SU-DHL-6 (cell line): ENCODE measurements around the gene SLC8B1.

Experiments used
- EZH2phosphoT487 ChIP-seq: fragments of 200-600 bp; sonication (generic), shearing (Covaris generic); conservative IDR thresholded peaks from 2 replicates; pipeline ENCODE4 v1.6.1; 2018; ENCODE audit warnings: mild to moderate bottlenecking, antibody characterized with exemption, low read length, moderate library complexity, mixed read lengths
- TF ChIP-seq, protein P1 (sequence below): fragments of 200-600 bp; sonication (generic); IDR thresholded peaks from one replicate; pipeline ENCODE4 v1.5.1; 2017; ENCODE audit warnings: antibody characterized with exemption, mild to moderate bottlenecking, low read length, moderate library complexity; ENCODE audit not compliant: insufficient read depth, poor library complexity, severe bottlenecking

DNA sequence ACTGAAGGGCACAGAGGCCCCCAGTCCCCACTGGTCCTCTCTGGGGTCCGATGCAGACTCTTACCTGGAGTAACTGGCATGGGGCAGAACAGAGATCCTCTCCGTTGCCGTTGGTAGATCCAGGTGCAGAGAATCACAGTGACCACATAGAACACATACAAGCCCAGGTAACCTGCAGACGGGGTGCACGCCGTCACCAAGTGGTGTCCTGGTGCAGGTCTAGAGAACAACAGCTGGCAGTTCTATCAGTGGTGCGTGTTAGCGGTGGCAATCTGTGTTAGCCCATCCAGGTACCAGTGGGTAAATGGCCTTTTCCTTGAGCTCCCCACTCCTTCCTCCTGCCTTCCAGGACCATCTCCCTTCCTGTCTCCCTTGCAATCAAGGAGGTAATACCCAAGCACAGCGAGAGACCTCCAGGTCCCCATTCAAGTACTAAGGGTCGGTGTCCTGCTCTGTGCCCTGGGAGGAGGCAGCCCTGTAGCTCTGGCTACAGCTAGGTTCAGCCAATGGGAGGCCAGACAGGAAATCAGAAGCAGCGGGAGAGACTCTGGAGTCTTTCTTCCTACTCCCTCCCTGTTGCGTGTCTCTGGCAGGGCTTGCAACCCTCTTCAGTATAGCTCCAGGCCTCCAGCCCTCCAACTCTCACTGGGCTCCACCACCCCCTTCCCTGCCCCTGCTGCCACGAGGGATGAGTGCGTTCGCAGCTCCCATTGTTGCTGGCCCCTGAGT lies 15.8 kb downstream of the SLC8B1 start:
- TF ChIP-seq, protein P1, sequence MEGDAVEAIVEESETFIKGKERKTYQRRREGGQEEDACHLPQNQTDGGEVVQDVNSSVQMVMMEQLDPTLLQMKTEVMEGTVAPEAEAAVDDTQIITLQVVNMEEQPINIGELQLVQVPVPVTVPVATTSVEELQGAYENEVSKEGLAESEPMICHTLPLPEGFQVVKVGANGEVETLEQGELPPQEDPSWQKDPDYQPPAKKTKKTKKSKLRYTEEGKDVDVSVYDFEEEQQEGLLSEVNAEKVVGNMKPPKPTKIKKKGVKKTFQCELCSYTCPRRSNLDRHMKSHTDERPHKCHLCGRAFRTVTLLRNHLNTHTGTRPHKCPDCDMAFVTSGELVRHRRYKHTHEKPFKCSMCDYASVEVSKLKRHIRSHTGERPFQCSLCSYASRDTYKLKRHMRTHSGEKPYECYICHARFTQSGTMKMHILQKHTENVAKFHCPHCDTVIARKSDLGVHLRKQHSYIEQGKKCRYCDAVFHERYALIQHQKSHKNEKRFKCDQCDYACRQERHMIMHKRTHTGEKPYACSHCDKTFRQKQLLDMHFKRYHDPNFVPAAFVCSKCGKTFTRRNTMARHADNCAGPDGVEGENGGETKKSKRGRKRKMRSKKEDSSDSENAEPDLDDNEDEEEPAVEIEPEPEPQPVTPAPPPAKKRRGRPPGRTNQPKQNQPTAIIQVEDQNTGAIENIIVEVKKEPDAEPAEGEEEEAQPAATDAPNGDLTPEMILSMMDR: no peak
- no peak for TF ChIP-seq EZH2phosphoT487
